SK-N-SH (cell line): Measurements from ENCODE around the gene JMJD1C. TPM values are rescaled to one million over a fixed set of nuclear protein-coding genes. Genes with fewer than 3 reads are reported as not detected.

Experiments
- CTCF ChIA-PET: fragments of 300-600, 350-600 bp; formaldehyde crosslinking; extraction: SDS; loops from one replicate; lab custom pipeline; 2021; lab: Yijun Ruan, JAX
- POLR2A ChIA-PET: fragments of 350-600 bp; sonication (Branson Sonifier 250); formaldehyde crosslinking; extraction: SDS; loops from one replicate; lab custom pipeline; 2020; ENCODE audit warnings: antibody characterized with exemption, inconsistent platforms; lab: Yijun Ruan, JAX
- DNase-seq: peaks from one replicate; pipeline ENCODE4 v3.0.0; 2012
- H2AFZ ChIP-seq: fragments of 200-600 bp; sonication (generic); 2 replicates; pipeline ENCODE4 v1.8.1; 2016; ENCODE audit warnings: antibody characterized with exemption, mild to moderate bottlenecking, low read depth
- H3F3A ChIP-seq: fragments of 200-600 bp; sonication (generic); replicated peaks from 2 replicates; pipeline ENCODE3; 2016; ENCODE audit warnings: antibody characterized with exemption, mild to moderate bottlenecking; ENCODE audit not compliant: insufficient read depth
- H3K27ac ChIP-seq, 2 experiments: fragments of 200-500 bp in 1 of 2; fragments of 200-600 bp in 1 of 2; sonication (Bioruptor generic) in 1 of 2; sonication (generic), shearing (Covaris generic) in 1 of 2; 2 replicates each; pipeline versions ENCODE4 v1.5.1 to v1.6.1; 2014 to 2016; ENCODE audit warnings: low read depth in 2 of 2, inconsistent platforms in 1 of 2, low read length in 1 of 2, mild to moderate bottlenecking in 1 of 2, mixed read lengths in 1 of 2
- H3K27me3 ChIP-seq: fragments of 200-600 bp; sonication (generic), shearing (Covaris generic); 2 replicates; pipeline ENCODE4 v1.6.1; 2016; ENCODE audit warnings: mixed run types; ENCODE audit not compliant: insufficient read depth
- H3K36me3 ChIP-seq, 2 experiments: fragments of 200-500 bp in 1 of 2; fragments of 200-600 bp in 1 of 2; sonication (Bioruptor generic) in 1 of 2; sonication (generic) in 1 of 2; replicated peaks in 1 of 2; 2 replicates each; pipeline versions ENCODE3 to v1.5.1; 2014 to 2016; ENCODE audit warnings: low read length in 1 of 2, mild to moderate bottlenecking in 1 of 2; ENCODE audit not compliant: insufficient read depth in 2 of 2, control insufficient read depth in 1 of 2
- H3K4me1 ChIP-seq, 2 experiments: fragments of 200-500 bp in 1 of 2; fragments of 200-600 bp in 1 of 2; sonication (Bioruptor generic) in 1 of 2; sonication (generic), shearing (Covaris generic) in 1 of 2; 2 replicates each; pipeline versions ENCODE4 v1.5.1 to v1.6.1; 2014 to 2016; ENCODE audit warnings: low read depth in 1 of 2, low read length in 1 of 2, mixed run types in 1 of 2; ENCODE audit not compliant: insufficient read depth in 2 of 2, control insufficient read depth in 1 of 2
- H3K4me2 ChIP-seq: fragments of 200-600 bp; sonication (generic), shearing (Covaris generic); 2 replicates; pipeline ENCODE4 v1.6.1; 2017; ENCODE audit warnings: mixed run types
- H3K4me3 ChIP-seq, 2 experiments: fragments of 200-500 bp in 1 of 2; fragments of 200-600 bp in 1 of 2; sonication (Bioruptor generic) in 1 of 2; sonication (generic), shearing (Covaris generic) in 1 of 2; 2 replicates each; pipeline versions ENCODE4 v1.5.1 to v1.8.1; 2014 to 2016; ENCODE audit warnings: low read depth in 2 of 2, inconsistent platforms in 1 of 2, low read length in 1 of 2, mild to moderate bottlenecking in 1 of 2, mixed read lengths in 1 of 2, moderate library complexity in 1 of 2
- H3K79me2 ChIP-seq: fragments of 200-600 bp; sonication (generic); 2 replicates; pipeline ENCODE4 v1.8.1; 2017; ENCODE audit warnings: mild to moderate bottlenecking; ENCODE audit not compliant: insufficient read depth
- H3K9ac ChIP-seq: fragments of 200-600 bp; sonication (generic); 2 replicates; pipeline ENCODE4 v1.6.1; 2017; ENCODE audit warnings: mixed run types
- H3K9me2 ChIP-seq: fragments of 200-600 bp; sonication (generic); 2 replicates; pipeline ENCODE4 v1.6.1; 2017; ENCODE audit warnings: mixed run types
- H3K9me3 ChIP-seq: fragments of 200-600 bp; sonication (generic); 2 replicates; pipeline ENCODE4 v1.6.1; 2017; ENCODE audit warnings: mixed run types, mild to moderate bottlenecking, moderate library complexity
- H4K20me1 ChIP-seq: fragments of 200-600 bp; sonication (generic); 2 replicates; pipeline ENCODE4 v1.6.1; 2017; ENCODE audit warnings: mild to moderate bottlenecking, mixed run types; ENCODE audit not compliant: insufficient read depth
- CTCF ChIP-seq: fragments of 200-600 bp; sonication (generic); IDR thresholded peaks from 2 replicates; pipeline ENCODE4 v1.6.1; 2017; ENCODE audit warnings: antibody characterized with exemption, mild to moderate bottlenecking, moderate library complexity
- FOXJ3 ChIP-seq: sonication (generic); formaldehyde crosslinking; IDR thresholded peaks from 2 replicates; pipeline ENCODE4 v1.5.1; 2020; ENCODE audit warnings: mild to moderate bottlenecking, missing genetic modification reagents
- FOXM1 ChIP-seq: IDR thresholded peaks from 2 replicates; pipeline ENCODE4 v1.4.0; 2012; ENCODE audit warnings: low read depth, mild to moderate bottlenecking
- GABPA ChIP-seq: IDR thresholded peaks from 2 replicates; pipeline ENCODE4 v1.4.0; 2012; ENCODE audit warnings: low read depth, mild to moderate bottlenecking
- GATA2 ChIP-seq: sonication (generic); formaldehyde crosslinking; IDR thresholded peaks from 2 replicates; pipeline ENCODE4 v1.5.0; 2020; ENCODE audit warnings: mild to moderate bottlenecking, missing genetic modification reagents
- IRF3 ChIP-seq: fragments of 150-350 bp; IDR thresholded peaks from 2 replicates; pipeline ENCODE4 v1.6.1; 2016; ENCODE audit warnings: mild to moderate bottlenecking, low read depth, low read length
- MAX ChIP-seq: IDR thresholded peaks from 2 replicates; pipeline ENCODE4 v1.4.0; 2012; ENCODE audit warnings: low read depth
- MEF2A ChIP-seq: IDR thresholded peaks from 2 replicates; pipeline ENCODE4 v1.4.0; 2012; ENCODE audit warnings: low read depth, borderline replicate concordance
- MXI1 ChIP-seq: IDR thresholded peaks from 2 replicates; pipeline ENCODE4 v1.6.1; 2012; ENCODE audit warnings: mild to moderate bottlenecking, low read depth, low read length, improper control_type of control experiment
- NRF1 ChIP-seq: IDR thresholded peaks from 2 replicates; pipeline ENCODE4 v1.6.1; 2012; ENCODE audit warnings: low read depth, mild to moderate bottlenecking, low read length
- PBX3 ChIP-seq: IDR thresholded peaks from 2 replicates; pipeline ENCODE4; 2012
- POLR2AphosphoS5 ChIP-seq: IDR thresholded peaks from 2 replicates; pipeline ENCODE4 v1.6.1; 2012; ENCODE audit warnings: low read depth, low read length
- RXRA ChIP-seq: IDR thresholded peaks from 2 replicates; pipeline ENCODE4 v1.4.0; 2012; ENCODE audit warnings: low read depth, mild to moderate bottlenecking, borderline replicate concordance
- SIN3A ChIP-seq: IDR thresholded peaks from 2 replicates; pipeline ENCODE4 v1.6.1; 2012; ENCODE audit warnings: low read depth, mild to moderate bottlenecking, low read length, moderate library complexity, borderline replicate concordance
- TAF1 ChIP-seq: IDR thresholded peaks from 2 replicates; pipeline ENCODE4 v1.6.1; 2012; ENCODE audit warnings: low read depth, mild to moderate bottlenecking, low read length, moderate library complexity, borderline replicate concordance
- TEAD4 ChIP-seq: IDR thresholded peaks from 2 replicates; pipeline ENCODE4 v1.4.0; 2012; ENCODE audit warnings: mild to moderate bottlenecking, borderline replicate concordance; ENCODE audit not compliant: insufficient read depth
- USF1 ChIP-seq: IDR thresholded peaks from 2 replicates; pipeline ENCODE4 v1.4.0; 2012; ENCODE audit warnings: low read depth, borderline replicate concordance
- USF2 ChIP-seq: fragments of 150-350 bp; IDR thresholded peaks from 2 replicates; pipeline ENCODE4 v1.6.1; 2017; ENCODE audit warnings: antibody characterized with exemption, low read length, low read depth, borderline replicate concordance
- YY1 ChIP-seq: IDR thresholded peaks from 2 replicates; pipeline ENCODE4 v1.4.0; 2012; ENCODE audit warnings: low read depth, mild to moderate bottlenecking
- ZBTB33 ChIP-seq: IDR thresholded peaks from 2 replicates; pipeline ENCODE4 v1.4.0; 2012; ENCODE audit warnings: low read depth, borderline replicate concordance
- WGBS: methylation state at CpG from one replicate; pipeline ENCODE4 v1.1.6; 2017; ENCODE audit warnings: low lambda C conversion rate; 5-methylcytosine and 5-hydroxymethylcytosine counted together
- polyA plus RNA-seq, 3 experiments: library from polyadenylated mRNA; depleted of rRNA; stranded (reverse); fragments of >200 nt; gene quantifications; 2 replicates each; pipeline ENCODE4 v1.2.3, GENCODE V29; 2012

Gene JMJD1C
- polyA plus RNA-seq, 1 of the 3 experiments (the other 2 are of a cell fraction) = 11.7 TPM

- no peak for TF ChIP-seq GATA2
- TF ChIP-seq FOXM1 = no peak
- TF ChIP-seq TEAD4 = no peak
- TF ChIP-seq SIN3A = no peak
- TF ChIP-seq YY1 = no peak
- TF ChIP-seq FOXJ3 (CRISPR knock-in tag) = no peak
- TF ChIP-seq MEF2A = no peak
- TF ChIP-seq USF2 = no peak
- no peak for TF ChIP-seq GABPA
- no peak for TF ChIP-seq ZBTB33
- no peak for TF ChIP-seq IRF3
- TF ChIP-seq POLR2AphosphoS5 = no peak
- no peak for TF ChIP-seq USF1
- peak overlapping the region; percentile 68 for H3K4me2 ChIP-seq
- peaks cover 44 to 59% of the 10 kb centered on the region in 2 experiments for H3K36me3 ChIP-seq
- peaks cover 43% of the 10 kb centered on the region for H4K20me1 ChIP-seq
- CTCF ChIA-PET = interaction anchor here (1.8 to 2.5 kb wide), 3 partner anchors 11 to 427 kb away, joined by 4 to 11 read pairs (median 6); no protein-coding TSS in a partner anchor
- DNase-seq = no peak
- no peaks in the 10 kb centered on the region for H3K9me3 ChIP-seq
- peaks cover 34 to 44% of the 10 kb centered on the region in 2 experiments for H3K4me1 ChIP-seq
- H3K9ac ChIP-seq = no peak overlapping the region; the same call in 1 of the 2 replicates
- H3K27ac ChIP-seq = peak overlapping the region; percentile 85 to 91
- no peaks in the 10 kb centered on the region for H3K9me2 ChIP-seq
- no peaks in the 10 kb centered on the region for H3K27me3 ChIP-seq
- H2AFZ ChIP-seq = no peak overlapping the region
- H3K79me2 ChIP-seq = peaks cover 80% of the 10 kb centered on the region
- POLR2A ChIA-PET = no interaction called here
- H3K4me3 ChIP-seq = no peak overlapping the region; a peak in 1 of 4 replicates
- peaks cover 36% of the 10 kb centered on the region for H3F3A ChIP-seq
Measured at GRCh38 chr10:63206576-63206975, 259.2 kb downstream of the JMJD1C start.

- CTCF ChIA-PET = interaction anchor here (0.8 to 1.0 kb wide), 2 partner anchors 12 to 39 kb away, joined by 3 to 4 read pairs; no protein-coding TSS in a partner anchor
- POLR2A ChIA-PET = no interaction called here
- H3K9me3 ChIP-seq = no peaks in the 10 kb centered on the region
- no peak overlapping the region for H3K4me2 ChIP-seq
- H3K79me2 ChIP-seq = peaks cover 69% of the 10 kb centered on the region
- peaks cover 30% of the 10 kb centered on the region for H3F3A ChIP-seq
- WGBS = 96% methylated on average over 4 of the region's 4 CpGs
- no peak overlapping the region for H3K27ac ChIP-seq
- H3K9ac ChIP-seq = no peak overlapping the region
- peaks cover 49 to 62% of the 10 kb centered on the region in 2 experiments for H3K36me3 ChIP-seq
- no peak overlapping the region for H3K4me3 ChIP-seq
- no peak for DNase-seq
- peaks cover 32 to 41% of the 10 kb centered on the region in 2 experiments for H3K4me1 ChIP-seq
- no peaks in the 10 kb centered on the region for H3K27me3 ChIP-seq
- no peaks in the 10 kb centered on the region for H3K9me2 ChIP-seq
- H4K20me1 ChIP-seq = peaks cover 38% of the 10 kb centered on the region
- no peak overlapping the region for H2AFZ ChIP-seq
- TF ChIP-seq TAF1 = no peak
- no peak for TF ChIP-seq CTCF
- no peak for TF ChIP-seq RXRA
- no peak for TF ChIP-seq PBX3
- no peak for TF ChIP-seq GABPA
- TF ChIP-seq MAX = no peak
- no peak for TF ChIP-seq FOXJ3 (CRISPR knock-in tag)
- TF ChIP-seq MXI1 = no peak
- TF ChIP-seq POLR2AphosphoS5 = no peak
- TF ChIP-seq MEF2A = no peak
- no peak for TF ChIP-seq NRF1
Measured at GRCh38 chr10:63205421-63205820, 260.4 kb downstream of the JMJD1C start.
